ENCODE results near the gene GMNC. TPM values are rescaled to one million over a fixed set of nuclear protein-coding genes. Genes with fewer than 3 reads are reported as not detected.
"Not testable (repeated sequence)": the region's sequence is repeated elsewhere in the genome, so short reads cannot be mapped to it uniquely, and the experiment has no call there.

The GMNC gene
- polyA plus RNA-seq (ENCODE audit: insufficient read length in 4 of 4) = 1 to 10 TPM in 3 of 4 donors, under 1 TPM in 1; 0.63 to 6.6 (median 4.0) TPM

DNA sequence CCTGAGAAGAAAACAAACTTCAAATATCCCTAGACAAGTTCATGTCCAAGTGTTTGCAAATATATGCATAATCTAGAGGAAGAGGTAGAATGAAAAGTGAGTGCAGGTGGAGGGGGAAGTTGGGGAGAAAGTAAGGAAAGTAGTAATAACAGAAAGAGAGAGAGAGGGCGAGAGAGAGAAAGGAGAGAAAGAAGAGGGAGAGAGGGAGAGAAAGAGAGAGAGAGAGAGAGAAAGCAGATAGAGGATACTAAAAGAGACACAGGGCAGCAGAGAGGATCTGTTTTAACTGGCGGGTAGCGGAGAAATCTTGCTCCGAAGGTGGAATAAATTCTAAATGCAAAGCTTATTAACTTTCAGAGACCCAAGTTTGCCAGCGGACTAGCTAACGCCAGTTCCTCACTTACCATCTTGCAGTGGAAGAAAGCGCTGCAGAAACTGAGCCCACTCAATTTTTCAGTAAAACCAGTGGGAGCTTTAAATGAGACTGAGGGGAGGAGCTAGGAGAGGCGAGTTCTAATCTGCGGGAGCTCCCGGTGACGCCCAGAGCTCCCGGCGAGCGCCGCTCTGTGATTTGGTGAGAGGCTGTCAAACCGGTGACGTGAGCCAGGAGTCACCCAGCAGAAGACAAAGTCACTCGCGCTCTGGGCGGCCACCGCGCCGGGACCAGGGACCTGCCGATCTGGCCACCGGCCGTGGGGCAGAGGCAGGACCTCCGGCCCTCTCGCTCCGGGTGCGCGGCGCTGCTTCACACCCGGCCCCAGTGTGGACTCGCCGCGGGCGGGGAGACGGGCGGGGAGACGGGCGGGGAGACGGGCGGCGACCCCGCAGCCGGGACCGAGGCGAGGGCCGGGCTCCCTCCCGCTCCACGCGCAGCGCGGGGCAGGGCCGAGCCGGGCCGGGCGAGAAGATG, at the start of gene GMNC:
TSS of gene GMNC (minus strand) at position 486 of the 910 bp plus-strand sequence. CDS start at position 407, 79 bp downstream.
- peak; percentile 21 to 46 (median 38) for DNase-seq (ENCODE audit: low read depth in 4 of 4, low spot score in 3 of 4)

DNA sequence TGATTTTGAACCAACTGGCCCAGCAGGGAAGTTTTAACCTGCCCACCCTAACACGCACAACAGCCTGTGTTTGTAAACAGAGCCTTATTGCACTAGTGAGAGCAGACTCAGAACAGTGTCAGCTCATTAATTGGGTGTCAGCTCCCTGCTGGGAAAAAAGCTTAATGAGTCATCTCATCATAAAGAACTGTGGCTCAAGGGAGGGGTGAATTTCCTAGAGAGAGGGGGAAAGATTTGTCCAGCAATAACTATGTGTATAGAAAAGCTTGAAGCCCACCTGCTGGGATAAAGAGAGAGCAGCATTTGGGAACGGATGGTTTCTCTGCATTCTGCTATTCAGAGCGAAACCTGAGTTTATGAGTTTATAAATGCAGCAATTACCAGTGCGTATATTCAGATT, 48.9 kb upstream of the GMNC start:
- no peak for DNase-seq (ENCODE audit: low read depth in 4 of 4, low spot score in 3 of 4)

GRCh38 chr3:190909908-190910307, 47.4 kb upstream of the GMNC start:
- no peak for DNase-seq (ENCODE audit: low read depth in 4 of 4, low spot score in 3 of 4)

GRCh38 chr3:190903156-190903555, 40.7 kb upstream of the GMNC start:
- no peak for DNase-seq (ENCODE audit: low read depth in 4 of 4, low spot score in 3 of 4)

- DNase-seq (ENCODE audit: low read depth in 4 of 4, low spot score in 3 of 4) = no peak
Observed at GRCh38 chr3:190902292-190902691, 39.8 kb upstream of the GMNC start.

DNA sequence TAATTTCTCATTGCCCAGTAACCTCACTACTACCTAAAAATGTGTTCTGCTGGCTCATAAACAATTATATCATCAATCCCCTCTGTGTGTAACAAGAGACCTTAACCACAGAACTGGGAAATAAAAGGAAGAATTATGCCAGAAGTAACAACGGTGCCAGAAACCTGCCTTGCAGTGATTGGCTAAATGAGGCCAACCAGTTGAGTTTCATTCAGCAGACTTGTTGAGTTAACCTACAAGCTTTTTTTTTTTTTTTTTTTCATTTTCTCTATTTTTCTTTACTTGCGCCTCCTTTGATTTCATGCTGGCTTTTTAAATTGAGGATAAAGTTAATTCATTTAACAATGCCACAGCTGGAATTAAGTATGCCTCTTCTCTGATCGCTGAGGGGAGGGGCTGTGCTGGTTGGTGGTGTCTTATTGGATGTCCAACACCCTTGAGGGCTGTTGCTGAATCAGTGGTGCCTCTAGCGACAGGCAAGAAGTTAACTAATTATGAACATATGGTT, 30.0 kb upstream of the GMNC start:
- DNase-seq (ENCODE audit: low read depth in 4 of 4, low spot score in 3 of 4) = no peak

- no peak for DNase-seq (ENCODE audit: low read depth in 4 of 4, low spot score in 3 of 4)
Observed at GRCh38 chr3:190886945-190887344, 24.5 kb upstream of the GMNC start.

DNA sequence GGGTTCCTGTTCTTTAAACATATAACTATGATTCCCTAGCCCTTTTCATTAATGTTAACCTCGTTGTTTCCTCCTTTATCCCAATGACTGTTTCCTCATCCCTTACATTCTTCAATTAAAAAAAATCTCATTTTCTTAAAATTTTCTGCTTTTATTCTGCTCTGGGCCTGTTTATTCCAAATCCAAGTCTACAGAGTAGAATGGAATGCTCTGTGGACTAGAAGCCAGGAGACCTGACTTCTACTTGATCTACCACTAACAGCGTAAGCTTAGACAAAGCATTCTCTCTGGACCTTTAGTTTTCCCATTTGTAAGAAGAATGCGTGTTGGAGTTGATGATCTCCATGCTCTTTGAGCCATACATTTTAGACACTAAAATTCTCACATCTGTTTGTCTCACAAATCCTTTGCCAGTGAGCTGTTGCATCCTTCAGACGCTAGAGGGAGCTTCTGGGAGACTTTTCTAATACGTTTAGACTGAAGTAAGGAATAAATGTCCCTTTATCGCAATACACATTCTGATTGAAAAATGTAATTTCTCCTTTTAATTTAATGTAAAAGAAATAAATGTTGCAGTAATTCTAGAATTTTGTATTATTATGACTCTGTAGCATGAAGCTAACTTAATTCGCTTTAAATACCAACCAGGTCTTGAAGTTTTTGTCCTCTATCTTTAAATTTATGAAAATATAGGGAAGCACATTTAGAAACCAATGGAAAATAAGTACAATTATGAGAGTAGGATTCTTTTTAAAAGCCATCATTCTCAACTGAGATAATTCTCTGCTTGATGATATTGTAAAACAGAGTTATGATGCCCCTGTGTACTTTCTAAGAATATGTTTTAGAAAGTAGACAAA, 21.7 kb upstream of the GMNC start:
- peak in 3 of 4 donors; percentile 27 to 44 (median 39) for DNase-seq (ENCODE audit: low read depth in 4 of 4, low spot score in 3 of 4)

GRCh38 chr3:190883141-190883540, 20.6 kb upstream of the GMNC start:
- no peak for DNase-seq (ENCODE audit: low read depth in 4 of 4, low spot score in 3 of 4)

- DNase-seq (ENCODE audit: low read depth in 4 of 4, low spot score in 3 of 4) = no peak
Observed at GRCh38 chr3:190877925-190878324, 15.4 kb upstream of the GMNC start.

- DNase-seq (ENCODE audit: low read depth in 4 of 4, low spot score in 3 of 4) = not testable (repeated sequence)
Observed at GRCh38 chr3:190876433-190876832, 13.9 kb upstream of the GMNC start.

DNA sequence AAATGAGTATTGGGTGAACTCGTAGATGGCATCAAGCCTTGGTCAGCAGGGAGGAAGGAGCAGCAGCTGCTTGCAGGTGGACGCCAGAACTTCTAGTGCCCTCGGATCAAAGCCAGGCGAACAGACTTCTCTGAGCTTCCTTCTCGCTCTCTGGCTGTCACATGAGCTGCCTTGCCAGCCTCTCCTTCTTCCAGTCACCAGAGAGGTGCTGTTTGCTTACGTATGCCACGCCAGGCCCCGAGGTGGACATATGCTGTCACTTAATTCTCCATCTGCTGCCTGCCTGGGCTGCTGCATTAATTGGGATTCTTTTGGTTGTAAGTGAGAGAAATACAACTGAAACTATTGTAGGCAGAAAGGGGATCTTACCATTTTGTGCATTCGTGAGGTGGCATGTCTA, 12.6 kb upstream of the GMNC start:
- not testable (repeated sequence) for DNase-seq (ENCODE audit: low read depth in 4 of 4, low spot score in 3 of 4)

- no peak for DNase-seq (ENCODE audit: low read depth in 4 of 4, low spot score in 3 of 4)
Observed at GRCh38 chr3:190870127-190870526, 7.6 kb upstream of the GMNC start.

- DNase-seq (ENCODE audit: low read depth in 4 of 4, low spot score in 3 of 4) = no peak
Observed at GRCh38 chr3:190867071-190867470, 4.6 kb upstream of the GMNC start.

- DNase-seq (ENCODE audit: low read depth in 4 of 4, low spot score in 3 of 4) = no peak
Observed at GRCh38 chr3:190865828-190866227, 3.3 kb upstream of the GMNC start.

DNA sequence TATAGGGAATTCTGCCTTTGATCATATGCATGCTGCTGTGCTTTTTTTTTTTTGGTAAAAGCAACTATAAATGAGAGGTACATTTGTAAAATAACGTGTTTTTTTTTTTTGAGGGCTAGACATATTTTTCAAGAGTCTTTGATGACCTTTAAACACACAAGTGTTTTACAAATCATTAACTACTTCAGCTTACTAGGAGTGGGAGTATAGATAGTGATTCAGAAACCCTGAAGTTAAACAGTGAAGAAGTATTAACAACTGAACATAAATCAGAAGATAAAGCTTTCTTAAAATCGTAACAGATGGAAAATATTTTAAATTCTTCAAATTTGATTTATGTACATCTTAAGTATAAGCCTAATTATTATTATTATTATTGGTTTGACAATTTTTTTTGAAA, 2.9 kb upstream of the GMNC start:
- no peak for DNase-seq (ENCODE audit: low read depth in 4 of 4, low spot score in 3 of 4)

DNA sequence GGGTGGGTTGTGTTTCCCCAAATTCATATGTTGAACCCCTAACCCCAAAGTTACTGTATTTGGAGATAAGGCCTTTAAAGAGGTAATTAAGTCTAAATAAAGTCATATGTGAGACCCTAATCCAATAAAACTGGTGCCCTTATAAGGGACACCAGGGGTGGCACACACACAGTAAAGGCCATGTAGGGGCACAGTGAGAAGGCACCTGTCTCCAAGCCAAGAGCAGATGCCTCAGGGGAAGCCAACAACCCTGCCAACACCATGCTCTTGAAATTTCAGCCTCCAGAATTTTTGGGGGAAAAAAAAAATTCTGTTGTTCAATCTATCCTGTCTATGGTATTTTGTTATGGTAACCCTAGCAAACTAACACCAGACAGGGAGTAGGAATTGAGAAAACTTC, 1.5 kb upstream of the GMNC start:
- no peak for DNase-seq (ENCODE audit: low read depth in 4 of 4, low spot score in 3 of 4)

- no peak for DNase-seq (ENCODE audit: low read depth in 4 of 4, low spot score in 3 of 4)
Observed at GRCh38 chr3:190863119-190863465, 598 bp upstream of the GMNC start.

DNA sequence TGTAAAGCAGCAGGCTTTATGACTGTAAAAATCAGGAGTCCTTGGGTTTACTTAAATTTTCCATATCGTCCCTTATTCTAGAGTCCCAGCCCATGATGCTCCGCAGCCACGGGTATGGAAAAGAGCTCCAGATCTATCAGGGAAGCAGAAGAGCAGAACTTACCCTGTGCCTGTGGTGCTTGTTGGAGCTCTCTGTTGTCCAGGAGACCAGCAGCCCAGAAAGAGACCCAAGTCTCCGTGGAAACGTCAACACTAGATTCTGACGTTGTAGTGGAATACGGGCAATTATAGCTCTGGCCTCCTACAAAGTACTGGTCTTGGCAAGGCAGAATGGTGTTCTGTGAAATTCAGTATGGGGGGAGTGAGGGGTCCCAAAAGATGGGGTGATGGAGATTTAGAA, 2.0 kb downstream of the GMNC start:
- DNase-seq (ENCODE audit: low read depth in 4 of 4, low spot score in 3 of 4) = no peak

DNA sequence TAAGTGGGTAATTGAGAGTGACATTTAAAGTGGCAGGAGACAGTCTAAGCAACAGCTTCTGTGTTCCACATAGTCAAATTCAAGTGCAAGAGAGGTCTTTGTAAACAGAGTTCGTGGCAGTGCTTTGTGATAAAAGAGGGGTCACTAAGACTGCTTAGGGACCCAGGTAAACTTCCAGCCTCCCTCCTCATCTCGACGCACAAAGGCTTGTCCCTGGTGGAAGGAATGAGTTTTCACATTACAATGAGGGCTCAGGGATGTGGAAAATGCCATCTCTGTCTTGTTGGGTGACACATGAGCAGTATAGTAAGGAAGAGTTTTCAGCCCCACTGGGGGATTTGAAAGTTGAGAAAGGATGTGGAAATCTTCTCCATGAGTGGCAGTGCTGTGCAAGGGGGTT, 7.3 kb downstream of the GMNC start:
- no peak for DNase-seq (ENCODE audit: low read depth in 4 of 4, low spot score in 3 of 4)

DNA sequence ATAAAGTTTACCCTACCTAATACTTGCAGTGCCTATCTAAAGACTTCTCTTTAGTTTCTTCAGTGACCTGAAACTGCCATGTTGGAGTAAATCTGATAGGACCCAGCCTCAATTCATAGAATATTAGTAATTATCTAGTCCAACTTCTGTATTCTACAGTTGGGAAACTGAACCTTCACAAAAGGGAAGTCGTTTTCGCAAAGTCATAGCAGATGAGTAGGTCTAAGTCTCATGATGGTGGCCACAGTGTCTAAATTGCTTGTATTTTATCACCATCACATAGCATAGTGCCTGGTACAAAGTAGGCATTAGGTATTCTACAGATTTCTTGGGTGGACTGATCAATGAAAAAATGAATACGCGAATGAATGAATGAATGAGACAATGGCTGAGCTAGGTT, 8.4 kb downstream of the GMNC start:
- DNase-seq (ENCODE audit: low read depth in 4 of 4, low spot score in 3 of 4) = no peak
